H1 (cell line): ENCODE results near the gene CHCHD6. TPM values are rescaled to one million over a fixed set of nuclear protein-coding genes. Genes with fewer than 3 reads are reported as not detected.

ENCODE experiments used
- CTCF ChIA-PET: fragments of 300-600 bp; sonication (Branson Sonifier 250); formaldehyde crosslinking; loops from one replicate; lab custom pipeline; 2021; ENCODE audit not compliant: partially characterized antibody; lab: Charles Lee
- POLR2A ChIA-PET: fragments of 300-600 bp; sonication (Branson Sonifier 250); formaldehyde crosslinking; loops from one replicate; lab custom pipeline; 2021; ENCODE audit warnings: inconsistent platforms; ENCODE audit not compliant: partially characterized antibody; lab: Charles Lee
- DNase-seq, 2 experiments: peaks; one replicate each; pipeline versions ENCODE4 v3.0.0 to v3.0.0-alpha.2; 2010 to 2022; ENCODE audit warnings: low spot score in 2 of 2, low read depth in 1 of 2, mixed read lengths in 1 of 2
- FAIRE-seq: peaks from 2 replicates; lab custom pipeline; 2011; peaks lifted over from hg19 to GRCh38; lab: Jason Lieb, UNC
- H2AFZ ChIP-seq: 2 replicates; pipeline ENCODE4 v1.8.1; 2012; ENCODE audit warnings: low read length, inconsistent platforms
- H2AK5ac ChIP-seq: 2 replicates; pipeline ENCODE4 v1.6.1; 2013; ENCODE audit warnings: low read depth, low read length
- H2BK120ac ChIP-seq: replicated peaks from 2 replicates; pipeline ENCODE3; 2013; ENCODE audit warnings: low read depth, low read length, inconsistent platforms
- H2BK12ac ChIP-seq: 2 replicates; pipeline ENCODE4 v1.6.1; 2013; ENCODE audit warnings: low read depth, low read length
- H2BK15ac ChIP-seq: 2 replicates; pipeline ENCODE4 v1.6.1; 2013; ENCODE audit warnings: low read length
- H2BK20ac ChIP-seq: 2 replicates; pipeline ENCODE4 v1.6.1; 2013; ENCODE audit warnings: low read length
- H2BK5ac ChIP-seq: 2 replicates; pipeline ENCODE4 v1.6.1; 2013; ENCODE audit warnings: low read depth, low read length
- H3K14ac ChIP-seq: 2 replicates; pipeline ENCODE4 v1.6.1; 2013; ENCODE audit warnings: inconsistent platforms; ENCODE audit not compliant: insufficient read length
- H3K18ac ChIP-seq: 2 replicates; pipeline ENCODE4 v1.6.1; 2013; ENCODE audit warnings: low read length; ENCODE audit errors: extremely low read depth
- H3K23ac ChIP-seq: 2 replicates; pipeline ENCODE4 v1.6.1; 2013; ENCODE audit warnings: inconsistent platforms; ENCODE audit not compliant: insufficient read length
- H3K23me2 ChIP-seq: 2 replicates; pipeline ENCODE4 v1.6.1; 2013; ENCODE audit warnings: low read depth, low read length
- H3K27ac ChIP-seq: 2 replicates; pipeline ENCODE4 v1.6.1; 2011; ENCODE audit warnings: low read depth, low read length, inconsistent platforms
- H3K27me3 ChIP-seq, 4 experiments: replicated peaks in 1 of 4; 1 replicate in 1 of 4; 2 replicates in 3 of 4; pipeline versions ENCODE4 v1.6.1 to v1.8.1; 2011 to 2013; ENCODE audit warnings: low read length in 3 of 4, mild to moderate bottlenecking in 3 of 4, inconsistent platforms in 2 of 4, mixed read lengths in 2 of 4, moderate library complexity in 1 of 4; ENCODE audit not compliant: control insufficient read depth in 3 of 4, insufficient read depth in 3 of 4; ENCODE audit errors: extremely low read depth in 1 of 4
- H3K36me3 ChIP-seq, 4 experiments: 2 replicates each; pipeline versions ENCODE4 v1.6.1 to v1.8.1; 2011 to 2013; ENCODE audit warnings: mild to moderate bottlenecking in 4 of 4, low read length in 3 of 4, moderate library complexity in 2 of 4, control low read depth in 1 of 4, inconsistent platforms in 1 of 4; ENCODE audit not compliant: insufficient read depth in 4 of 4, control insufficient read depth in 2 of 4
- H3K4ac ChIP-seq: replicated peaks from 2 replicates; pipeline ENCODE3; 2013; ENCODE audit warnings: low read length, low read depth, mixed read lengths, inconsistent platforms; ENCODE audit not compliant: insufficient read length
- H3K4me1 ChIP-seq, 4 experiments: replicated peaks in 1 of 4; 1 replicate in 1 of 4; 2 replicates in 3 of 4; pipeline versions ENCODE4 v1.6.1 to v1.8.1; 2011 to 2013; ENCODE audit warnings: low read length in 3 of 4, inconsistent platforms in 2 of 4, mixed read lengths in 1 of 4; ENCODE audit not compliant: insufficient read depth in 4 of 4, control insufficient read depth in 3 of 4
- H3K4me2 ChIP-seq, 2 experiments: 2 replicates each; pipeline versions ENCODE4 v1.6.1 to v1.8.1; 2011 to 2013; ENCODE audit warnings: low read depth in 2 of 2, low read length in 2 of 2, control low read depth in 1 of 2, inconsistent platforms in 1 of 2, mild to moderate bottlenecking in 1 of 2; ENCODE audit not compliant: insufficient read depth in 1 of 2
- H3K4me3 ChIP-seq, 4 experiments: fragments of 200-600, 300-600 bp in 1 of 4; sonication (generic), shearing (Covaris generic), sonication (Bioruptor Twin) in 1 of 4; 2 replicates each; pipeline versions ENCODE4 v1.5.1 to v1.8.1; 2011 to 2016; ENCODE audit warnings: low read length in 4 of 4, low read depth in 3 of 4, control low read depth in 2 of 4, inconsistent platforms in 2 of 4, mild to moderate bottlenecking in 2 of 4, mixed read lengths in 1 of 4, moderate library complexity in 1 of 4; ENCODE audit not compliant: insufficient read depth in 2 of 4; ENCODE audit errors: extremely low read depth in 1 of 4
- H3K56ac ChIP-seq: replicated peaks from 2 replicates; pipeline ENCODE3; 2013; ENCODE audit warnings: low read depth, mild to moderate bottlenecking, mixed read lengths, low read length, inconsistent platforms; ENCODE audit not compliant: insufficient read length
- H3K79me1 ChIP-seq: 2 replicates; pipeline ENCODE4 v1.6.1; 2013; ENCODE audit warnings: low read depth, low read length, control low read depth
- H3K79me2 ChIP-seq, 2 experiments: 2 replicates each; pipeline versions ENCODE4 v1.6.1 to v1.8.1; 2012 to 2013; ENCODE audit warnings: low read length in 2 of 2, mild to moderate bottlenecking in 2 of 2, inconsistent platforms in 1 of 2; ENCODE audit not compliant: insufficient read depth in 2 of 2, control insufficient read depth in 1 of 2
- H3K9ac ChIP-seq, 4 experiments: replicated peaks in 1 of 4; 1 replicate in 1 of 4; 2 replicates in 3 of 4; pipeline versions ENCODE4 v1.6.1 to v1.8.1; 2011 to 2013; ENCODE audit warnings: low read depth in 3 of 4, low read length in 3 of 4, control low read depth in 2 of 4, mild to moderate bottlenecking in 2 of 4, moderate library complexity in 2 of 4, inconsistent platforms in 1 of 4; ENCODE audit errors: extremely low read depth in 1 of 4
- H3K9me3 ChIP-seq, 2 experiments: 2 replicates each; pipeline versions ENCODE4 v1.6.1 to v1.8.1; 2012 to 2013; ENCODE audit warnings: mild to moderate bottlenecking in 2 of 2, moderate library complexity in 2 of 2, control low read depth in 1 of 2, inconsistent platforms in 1 of 2, low read depth in 1 of 2, low read length in 1 of 2, mixed read lengths in 1 of 2; ENCODE audit not compliant: insufficient read depth in 2 of 2
- H4K20me1 ChIP-seq, 2 experiments: replicated peaks in 1 of 2; 2 replicates each; pipeline versions ENCODE3 to v1.8.1; 2011 to 2013; ENCODE audit warnings: inconsistent platforms in 2 of 2, low read length in 2 of 2, mild to moderate bottlenecking in 1 of 2; ENCODE audit not compliant: insufficient read depth in 2 of 2, control insufficient read depth in 1 of 2
- H4K5ac ChIP-seq: 2 replicates; pipeline ENCODE4 v1.6.1; 2013; ENCODE audit warnings: low read length, low read depth, mixed read lengths, inconsistent platforms; ENCODE audit not compliant: insufficient read length
- H4K8ac ChIP-seq: 2 replicates; pipeline ENCODE4 v1.8.0; 2013; ENCODE audit warnings: mild to moderate bottlenecking, moderate library complexity, low read length, inconsistent platforms; ENCODE audit not compliant: insufficient read depth; ENCODE audit errors: extremely low read depth
- H4K91ac ChIP-seq: replicated peaks from 2 replicates; pipeline ENCODE3; 2013; ENCODE audit warnings: low read length, mixed read lengths, inconsistent platforms; ENCODE audit not compliant: insufficient read length
- ASH2L ChIP-seq: fragments of 200-600, 300-600 bp; sonication (generic); IDR thresholded peaks from one replicate; pipeline ENCODE4 v1.7.1; 2017; ENCODE audit warnings: low read length
- BACH1 ChIP-seq: IDR thresholded peaks from 2 replicates; pipeline ENCODE4 v1.6.1; 2012; ENCODE audit warnings: low read length, improper control_type of control experiment
- BCL11A ChIP-seq, 2 experiments: IDR thresholded peaks; one replicate each; pipeline ENCODE4 v1.6.1; 2011; ENCODE audit warnings: low read depth in 2 of 2, low read length in 2 of 2, mild to moderate bottlenecking in 2 of 2
- CHD2 ChIP-seq: IDR thresholded peaks from 2 replicates; pipeline ENCODE4 v1.6.1; 2012; ENCODE audit warnings: low read length, improper control_type of control experiment
- HDAC6 ChIP-seq: IDR thresholded peaks from one replicate; pipeline ENCODE4 v1.7.1; 2012; ENCODE audit warnings: low read depth, mild to moderate bottlenecking, inconsistent platforms, low read length, moderate library complexity
- RNF2 ChIP-seq: fragments of 200-900, 300-1000 bp; sonication (generic); IDR thresholded peaks from 2 replicates; pipeline ENCODE4 v1.7.1; 2016; ENCODE audit warnings: borderline replicate concordance, low read depth, mild to moderate bottlenecking, antibody characterized with exemption, low read length; ENCODE audit not compliant: poor library complexity, severe bottlenecking; ENCODE audit errors: missing control alignments
- RXRA ChIP-seq: IDR thresholded peaks from 2 replicates; pipeline ENCODE4 v1.6.1; 2011; ENCODE audit warnings: low read depth, mild to moderate bottlenecking, low read length, moderate library complexity; ENCODE audit not compliant: insufficient read depth
- WGBS, 2 experiments: shearing (Covaris generic) in 1 of 2; methylation state at CpG; one replicate each; pipeline versions ENCODE4 v1.1.6 to v1.1.7; 2013 to 2015; ENCODE audit warnings: low lambda C conversion rate in 2 of 2, mixed read lengths in 2 of 2, inconsistent platforms in 1 of 2, low coverage in 1 of 2, missing lambda C conversion rate in 1 of 2; ENCODE audit not compliant: insufficient replicate concordance in 2 of 2, insufficient coverage in 1 of 2, insufficient read length in 1 of 2; ENCODE audit errors: extremely low coverage in 1 of 2, missing lambda C conversion rate in 1 of 2; 5-methylcytosine and 5-hydroxymethylcytosine counted together
- polyA plus RNA-seq, 7 experiments: library from polyadenylated mRNA; depleted of rRNA in 3 of 7; stranded (reverse) in 5 of 7; unstranded in 2 of 7; fragments of >200 nt in 5 of 7; fragments of 200-250 nt in 2 of 7; gene quantifications; 1 replicate in 5 of 7; 2 replicates in 1 of 7; 4 replicates in 1 of 7; pipeline versions ENCODE4 v1.2.1 to v1.2.3, GENCODE V29; 2011 to 2013; ENCODE audit warnings: missing spikeins in 2 of 7, mixed read lengths in 2 of 7
- total RNA-seq: library from RNA; stranded (reverse); fragmentation: NEBNext Ultra II Directional; extraction: Animal tissue kit (Norgen Biotek cat#: 25700); gene quantifications from 2 replicates; pipeline ENCODE4 v1.2.1, GENCODE V29; 2021

CHCHD6 gene
- total and polyA plus RNA-seq, 2 of the 8 experiments (the other 6 are each of a cell fraction or from before 2014, with no cell fraction given): 32.4 to 37.6 TPM

GRCh38 chr3:126930936-126931600 is 227.0 kb downstream of the CHCHD6 start:
- Histone ChIP-seq H2BK5ac (no peak overlapping the region), H3K14ac (no peak overlapping the region), H4K20me1 (no peaks in the 10 kb centered on the region), H2BK20ac (no peak overlapping the region), H3K9me3 (no peaks in the 10 kb centered on the region), H3K4me3 (no peak overlapping the region), H2AFZ (no peak overlapping the region), H3K4me1 (no peaks in the 10 kb centered on the region; a peak in 1 of 7 replicates), H3K4ac (no peak overlapping the region), H2BK12ac (no peak overlapping the region), H3K9ac (no peak overlapping the region), H4K5ac (no peak overlapping the region), H3K36me3 (no peaks in the 10 kb centered on the region), H3K18ac (no peak overlapping the region), H3K23ac (no peak overlapping the region), H4K91ac (no peak overlapping the region), H3K27ac (no peak overlapping the region), H3K27me3 (no peaks in the 10 kb centered on the region), H2BK120ac (no peak overlapping the region), H3K79me2 (no peaks in the 10 kb centered on the region), H3K79me1 (peaks cover 4% of the 10 kb centered on the region; the same call in 1 of the 2 replicates), H2BK15ac (no peak overlapping the region), H3K4me2 (no peak overlapping the region), H3K56ac (no peak overlapping the region), H2AK5ac (no peak overlapping the region), H3K23me2 (no peaks in the 10 kb centered on the region), H4K8ac (peak overlapping the region; percentile 11; the same call in 1 of the 2 replicates)
- no peak for TF ChIP-seq ASH2L
- TF ChIP-seq BACH1: no peak
- no peak for TF ChIP-seq RNF2
- no peak for TF ChIP-seq RXRA
- TF ChIP-seq BCL11A (IDR thresholded peaks at IDR 0.05; ENCODE audit: low read depth in 2 of 2, low read length in 2 of 2): no peak
- no peak for TF ChIP-seq HDAC6
- TF ChIP-seq CHD2: no peak
- POLR2A ChIA-PET: no interaction called here
- CTCF ChIA-PET: interaction anchor here (0.7 kb wide), 1 partner anchor 8 kb away, joined by 3 read pairs; no protein-coding TSS in a partner anchor
- FAIRE-seq (no peak), DNase-seq (no peak)
- 89% methylated on average over 13 of the region's 15 CpGs; no CpG with 5 or more reads in 1 of the 2 experiments for WGBS, 2 experiments
